Measurements from ENCODE around the gene FBLN2. TPM values are rescaled to one million over a fixed set of nuclear protein-coding genes. Genes with fewer than 3 reads are reported as not detected.
A peak's percentile ranks its signal among the peaks of the same experiment; 100 is the strongest.

Gene FBLN2
- total RNA-seq, 1 experiment from 2014 or later: 0.39 TPM

GRCh38 chr3:13686367-13687160, 137.6 kb downstream of the FBLN2 start:
- H3K36me3 ChIP-seq (ENCODE audit: control insufficient read depth in 1 of 2, insufficient read depth in 2 of 2, low read length in 2 of 2): no peaks in the 10 kb centered on the region
- ChIA-PET CTCF (no interaction called here), POLR2A (no interaction called here), RAD21 (ENCODE audit: low non-redundant PET in 1 of 2, low total read pairs in 2 of 2, uncharacterized antibody in 2 of 2, unreplicated experiment in 2 of 2) (no interaction called here)
- no peak overlapping the region for H3K4me2 ChIP-seq (ENCODE audit: low read length)
- peaks cover 28% of the 10 kb centered on the region for H3K27me3 ChIP-seq (ENCODE audit: insufficient read depth, low read length)
- H2AFZ ChIP-seq (ENCODE audit: low read depth, low read length, poor library complexity, severe bottlenecking): no peak overlapping the region
- H4K20me1 ChIP-seq (ENCODE audit: insufficient read depth): no peaks in the 10 kb centered on the region
- H3K27ac ChIP-seq (ENCODE audit: low read depth, low read length): no peak overlapping the region
- H3K9ac ChIP-seq (ENCODE audit: low read length): no peak overlapping the region
- ATAC-seq: peak; percentile 57; the same call in 1 of the 2 replicates
- H3K79me2 ChIP-seq (ENCODE audit: insufficient read depth, low read length): no peaks in the 10 kb centered on the region
- H3K9me2 ChIP-seq (ENCODE audit: insufficient read depth): no peaks in the 10 kb centered on the region
- TF ChIP-seq SRF (IDR thresholded peaks at IDR 0.05; ENCODE audit: low read depth): no peak
- TF ChIP-seq, protein P1, sequence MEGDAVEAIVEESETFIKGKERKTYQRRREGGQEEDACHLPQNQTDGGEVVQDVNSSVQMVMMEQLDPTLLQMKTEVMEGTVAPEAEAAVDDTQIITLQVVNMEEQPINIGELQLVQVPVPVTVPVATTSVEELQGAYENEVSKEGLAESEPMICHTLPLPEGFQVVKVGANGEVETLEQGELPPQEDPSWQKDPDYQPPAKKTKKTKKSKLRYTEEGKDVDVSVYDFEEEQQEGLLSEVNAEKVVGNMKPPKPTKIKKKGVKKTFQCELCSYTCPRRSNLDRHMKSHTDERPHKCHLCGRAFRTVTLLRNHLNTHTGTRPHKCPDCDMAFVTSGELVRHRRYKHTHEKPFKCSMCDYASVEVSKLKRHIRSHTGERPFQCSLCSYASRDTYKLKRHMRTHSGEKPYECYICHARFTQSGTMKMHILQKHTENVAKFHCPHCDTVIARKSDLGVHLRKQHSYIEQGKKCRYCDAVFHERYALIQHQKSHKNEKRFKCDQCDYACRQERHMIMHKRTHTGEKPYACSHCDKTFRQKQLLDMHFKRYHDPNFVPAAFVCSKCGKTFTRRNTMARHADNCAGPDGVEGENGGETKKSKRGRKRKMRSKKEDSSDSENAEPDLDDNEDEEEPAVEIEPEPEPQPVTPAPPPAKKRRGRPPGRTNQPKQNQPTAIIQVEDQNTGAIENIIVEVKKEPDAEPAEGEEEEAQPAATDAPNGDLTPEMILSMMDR (IDR thresholded peaks at IDR 0.05 in 2 of 3, conservative IDR thresholded peaks at IDR 0.05 in 1 of 3; ENCODE audit: borderline replicate concordance in 1 of 3, insufficient read depth in 1 of 3, low read depth in 2 of 3, low read length in 2 of 3): 0 out of 6 replicates have a peak, but pooled peaks of 1 of the 3 experiments have one; percentile 16
- TF ChIP-seq ELF1 (IDR thresholded peaks at IDR 0.05; ENCODE audit: borderline replicate concordance, low read depth): no peak
- TF ChIP-seq ATF3 (IDR thresholded peaks at IDR 0.05): no peak
- no peak for TF ChIP-seq YY1 (IDR thresholded peaks at IDR 0.05; ENCODE audit: extremely low read depth, insufficient replicate concordance, low read depth, low read length)
- no peak for TF ChIP-seq EZH2phosphoT487 (IDR thresholded peaks at IDR 0.05; ENCODE audit: borderline replicate concordance)
- TF ChIP-seq ZBTB33 (IDR thresholded peaks at IDR 0.05; ENCODE audit: extremely low read depth, insufficient replicate concordance, low read length): no peak
- TF ChIP-seq SIN3A (IDR thresholded peaks at IDR 0.05; ENCODE audit: low read depth): no peak
- no peaks in the 10 kb centered on the region for H3K9me3 ChIP-seq (ENCODE audit: control insufficient read depth in 1 of 2, insufficient read depth in 1 of 2, low read depth in 1 of 2, low read length in 2 of 2)
- no peak for DNase-seq (ENCODE audit: low read depth, low spot score)
- BruUV-seq (replicated peaks): no TSS peak
- intact Hi-C loops (cut with micrococcal nuclease): no loop called here
- no peak overlapping the region for H3K4me3 ChIP-seq (replicated peaks in 1 of 2; ENCODE audit: low read depth in 1 of 2, low read length in 2 of 2)
- no peaks in the 10 kb centered on the region for H3K4me1 ChIP-seq (ENCODE audit: control insufficient read depth in 1 of 2, insufficient read depth in 2 of 2, low read length in 2 of 2)

Data from HCT116 (cell line).